RWPE2 (cell line): ENCODE results near the gene CCDC89.
A peak's percentile ranks its signal among the peaks of the same experiment; 100 is the strongest.

Source experiments
- ATAC-seq: fragments of 200-7000 bp; cut with Tn5 transposase; 3 replicates; pipeline ENCODE4 v1.9.1; 2021; ENCODE audit warnings: low read depth
- DNase-seq: peaks from one replicate; pipeline ENCODE4 v3.0.0-alpha.2; 2020; ENCODE audit warnings: low spot score
- H3K27ac ChIP-seq: fragments of 450-650 bp; 2 replicates; pipeline ENCODE4 v1.5.1; 2017; ENCODE audit warnings: mild to moderate bottlenecking; ENCODE audit not compliant: poor library complexity, severe bottlenecking
- H3K27me3 ChIP-seq: fragments of 250-450 bp; sonication (Bioruptor Pico); 2 replicates; pipeline ENCODE4 v1.5.1; 2021; ENCODE audit warnings: mild to moderate bottlenecking, moderate library complexity; ENCODE audit not compliant: insufficient read depth, poor library complexity, severe bottlenecking
- H3K36me3 ChIP-seq: fragments of 250-450 bp; sonication (Bioruptor Pico); 2 replicates; pipeline ENCODE4 v1.5.1; 2020; ENCODE audit warnings: low read depth, mild to moderate bottlenecking, moderate library complexity
- H3K4me1 ChIP-seq: fragments of 250-450 bp; sonication (Bioruptor Pico); 2 replicates; pipeline ENCODE4 v1.5.1; 2021; ENCODE audit warnings: mild to moderate bottlenecking, moderate library complexity; ENCODE audit not compliant: insufficient read depth, poor library complexity, severe bottlenecking
- H3K4me3 ChIP-seq: fragments of 250-450 bp; sonication (Bioruptor Pico); 2 replicates; pipeline ENCODE4 v1.5.1; 2021; ENCODE audit warnings: mild to moderate bottlenecking, moderate library complexity; ENCODE audit not compliant: severe bottlenecking
- H3K9me3 ChIP-seq: fragments of 250-450 bp; sonication (Bioruptor Pico); 2 replicates; pipeline ENCODE4 v1.5.1; 2021; ENCODE audit warnings: mild to moderate bottlenecking, moderate library complexity; ENCODE audit not compliant: severe bottlenecking
- TF ChIP-seq, protein P1 (sequence below): fragments of 450-650 bp; IDR thresholded peaks from one replicate; pipeline ENCODE4 v1.5.1; 2017; ENCODE audit warnings: mild to moderate bottlenecking, moderate library complexity; ENCODE audit not compliant: poor library complexity, severe bottlenecking

Gene CCDC89

GRCh38 chr11:85724748-85725465, 38.9 kb upstream of the CCDC89 start:
- no peaks in the 10 kb centered on the region for H3K27me3 ChIP-seq
- no peaks in the 10 kb centered on the region for H3K9me3 ChIP-seq
- no peak for ATAC-seq
- peaks cover 17% of the 10 kb centered on the region for H3K4me1 ChIP-seq
- no peaks in the 10 kb centered on the region for H3K36me3 ChIP-seq
- no peak overlapping the region for H3K4me3 ChIP-seq
- H3K27ac ChIP-seq: peak overlapping the region; percentile 87
- TF ChIP-seq, protein P1, sequence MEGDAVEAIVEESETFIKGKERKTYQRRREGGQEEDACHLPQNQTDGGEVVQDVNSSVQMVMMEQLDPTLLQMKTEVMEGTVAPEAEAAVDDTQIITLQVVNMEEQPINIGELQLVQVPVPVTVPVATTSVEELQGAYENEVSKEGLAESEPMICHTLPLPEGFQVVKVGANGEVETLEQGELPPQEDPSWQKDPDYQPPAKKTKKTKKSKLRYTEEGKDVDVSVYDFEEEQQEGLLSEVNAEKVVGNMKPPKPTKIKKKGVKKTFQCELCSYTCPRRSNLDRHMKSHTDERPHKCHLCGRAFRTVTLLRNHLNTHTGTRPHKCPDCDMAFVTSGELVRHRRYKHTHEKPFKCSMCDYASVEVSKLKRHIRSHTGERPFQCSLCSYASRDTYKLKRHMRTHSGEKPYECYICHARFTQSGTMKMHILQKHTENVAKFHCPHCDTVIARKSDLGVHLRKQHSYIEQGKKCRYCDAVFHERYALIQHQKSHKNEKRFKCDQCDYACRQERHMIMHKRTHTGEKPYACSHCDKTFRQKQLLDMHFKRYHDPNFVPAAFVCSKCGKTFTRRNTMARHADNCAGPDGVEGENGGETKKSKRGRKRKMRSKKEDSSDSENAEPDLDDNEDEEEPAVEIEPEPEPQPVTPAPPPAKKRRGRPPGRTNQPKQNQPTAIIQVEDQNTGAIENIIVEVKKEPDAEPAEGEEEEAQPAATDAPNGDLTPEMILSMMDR: no peak
- no peak for DNase-seq

DNA sequence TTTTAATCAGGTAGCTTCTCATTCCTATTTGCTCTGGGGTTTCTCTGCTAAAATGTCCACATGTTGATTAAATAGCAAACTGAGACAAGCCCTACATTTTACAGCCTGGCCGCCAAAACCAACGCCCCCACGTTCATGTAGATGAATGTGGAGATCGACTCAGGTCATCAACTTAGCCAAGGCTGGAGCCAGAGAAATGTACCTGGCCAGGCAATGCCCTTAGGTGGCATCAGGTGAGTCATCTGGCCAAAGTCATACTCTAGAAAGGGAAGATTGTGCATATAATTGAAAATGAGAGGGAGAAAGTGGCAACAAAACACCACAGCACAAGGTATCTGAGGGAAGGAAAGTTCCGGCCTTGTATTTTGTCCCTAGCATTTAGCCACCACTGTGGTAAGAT, 37.1 kb upstream of the CCDC89 start:
- no peaks in the 10 kb centered on the region for H3K9me3 ChIP-seq
- H3K4me3 ChIP-seq: no peak overlapping the region
- TF ChIP-seq, protein P1: no peak
- ATAC-seq (no peak), DNase-seq (no peak)
- H3K27me3 ChIP-seq: no peaks in the 10 kb centered on the region
- peaks cover 21% of the 10 kb centered on the region for H3K4me1 ChIP-seq
- H3K27ac ChIP-seq: peak overlapping the region; percentile 24
- H3K36me3 ChIP-seq: no peaks in the 10 kb centered on the region

GRCh38 chr11:85721191-85721590, 35.2 kb upstream of the CCDC89 start:
- Histone ChIP-seq H3K36me3 (no peaks in the 10 kb centered on the region), H3K4me1 (peaks cover 20% of the 10 kb centered on the region), H3K27me3 (no peaks in the 10 kb centered on the region), H3K4me3 (no peak overlapping the region), H3K27ac (no peak overlapping the region), H3K9me3 (no peaks in the 10 kb centered on the region)
- TF ChIP-seq, protein P1: no peak
- no peak for DNase-seq
- no peak for ATAC-seq

- TF ChIP-seq, protein P1: no peak
- H3K36me3 ChIP-seq: no peaks in the 10 kb centered on the region; the same call in 1 of the 2 replicates
- peak; percentile 97 for ATAC-seq
- H3K9me3 ChIP-seq: no peaks in the 10 kb centered on the region
- no peak overlapping the region for H3K4me3 ChIP-seq
- DNase-seq: peak; percentile 46
- H3K4me1 ChIP-seq: peaks cover 12% of the 10 kb centered on the region
- H3K27me3 ChIP-seq: no peaks in the 10 kb centered on the region
- H3K27ac ChIP-seq: peak overlapping the region; percentile 26
Observed at GRCh38 chr11:85718991-85719807, 33.2 kb upstream of the CCDC89 start.
